ENCODE data around the gene MED13L. TPM values are rescaled to one million over a fixed set of nuclear protein-coding genes. Genes with fewer than 3 reads are reported as not detected.

The MED13L gene
- total RNA-seq, 1 experiment from 2014 or later: 80.5 TPM

DNA sequence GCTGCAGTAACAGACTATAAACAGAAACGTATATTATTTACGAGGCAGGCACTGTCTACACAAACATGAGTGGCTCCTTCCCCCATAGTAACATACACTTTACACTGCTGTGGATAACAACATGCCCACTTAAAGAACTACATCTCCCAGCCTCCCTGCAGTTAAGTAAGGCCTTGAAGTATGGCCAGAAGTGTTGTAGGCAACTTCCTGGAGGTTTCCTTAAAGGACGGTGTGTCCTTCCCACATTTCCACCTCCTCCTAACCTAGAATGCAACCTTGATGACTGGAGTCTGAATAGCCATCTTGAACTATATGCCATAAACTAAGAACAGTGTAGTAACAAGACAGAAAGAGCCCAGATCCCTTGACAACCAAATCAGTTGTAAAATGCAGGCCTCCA lies 20.3 kb downstream of the MED13L start (continued):
- TF ChIP-seq, protein P1, sequence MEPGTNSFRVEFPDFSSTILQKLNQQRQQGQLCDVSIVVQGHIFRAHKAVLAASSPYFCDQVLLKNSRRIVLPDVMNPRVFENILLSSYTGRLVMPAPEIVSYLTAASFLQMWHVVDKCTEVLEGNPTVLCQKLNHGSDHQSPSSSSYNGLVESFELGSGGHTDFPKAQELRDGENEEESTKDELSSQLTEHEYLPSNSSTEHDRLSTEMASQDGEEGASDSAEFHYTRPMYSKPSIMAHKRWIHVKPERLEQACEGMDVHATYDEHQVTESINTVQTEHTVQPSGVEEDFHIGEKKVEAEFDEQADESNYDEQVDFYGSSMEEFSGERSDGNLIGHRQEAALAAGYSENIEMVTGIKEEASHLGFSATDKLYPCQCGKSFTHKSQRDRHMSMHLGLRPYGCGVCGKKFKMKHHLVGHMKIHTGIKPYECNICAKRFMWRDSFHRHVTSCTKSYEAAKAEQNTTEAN (CRISPR knock-in tag; IDR thresholded peaks at IDR 0.05): no peak
- TF ChIP-seq HMGA2 (CRISPR knock-in tag; IDR thresholded peaks at IDR 0.05) (no peak), USF1 (CRISPR knock-in tag; IDR thresholded peaks at IDR 0.05) (no peak), SOX15 (CRISPR knock-in tag; IDR thresholded peaks at IDR 0.05) (no peak), ZNF532 (CRISPR knock-in tag; IDR thresholded peaks at IDR 0.05; ENCODE audit: borderline replicate concordance) (no peak)

- Mint-ChIP-seq H3K4me3 (no peak overlapping the region), H3K36me3 (peaks cover 27% of the 10 kb centered on the region), H3K27ac (no peak overlapping the region), H3K9me3 (peaks cover 28% of the 10 kb centered on the region), H3K27me3 (ENCODE audit: low read depth) (no peaks in the 10 kb centered on the region), H3K4me1 (peaks cover 56% of the 10 kb centered on the region)
- no peak for DNase-seq (ENCODE audit: low spot score)
- no peak for ATAC-seq
- TF ChIP-seq, protein P1 (CRISPR knock-in tag; IDR thresholded peaks at IDR 0.05): no peak
- TF ChIP-seq HMGA2 (CRISPR knock-in tag; IDR thresholded peaks at IDR 0.05) (no peak), ZNF416 (CRISPR knock-in tag; IDR thresholded peaks at IDR 0.05) (no peak), ZNF317 (CRISPR knock-in tag; IDR thresholded peaks at IDR 0.05; ENCODE audit: borderline replicate concordance, low read depth) (peak; percentile 67; the same call in 1 of the 2 replicates)
- TF ChIP-seq, protein P2, sequence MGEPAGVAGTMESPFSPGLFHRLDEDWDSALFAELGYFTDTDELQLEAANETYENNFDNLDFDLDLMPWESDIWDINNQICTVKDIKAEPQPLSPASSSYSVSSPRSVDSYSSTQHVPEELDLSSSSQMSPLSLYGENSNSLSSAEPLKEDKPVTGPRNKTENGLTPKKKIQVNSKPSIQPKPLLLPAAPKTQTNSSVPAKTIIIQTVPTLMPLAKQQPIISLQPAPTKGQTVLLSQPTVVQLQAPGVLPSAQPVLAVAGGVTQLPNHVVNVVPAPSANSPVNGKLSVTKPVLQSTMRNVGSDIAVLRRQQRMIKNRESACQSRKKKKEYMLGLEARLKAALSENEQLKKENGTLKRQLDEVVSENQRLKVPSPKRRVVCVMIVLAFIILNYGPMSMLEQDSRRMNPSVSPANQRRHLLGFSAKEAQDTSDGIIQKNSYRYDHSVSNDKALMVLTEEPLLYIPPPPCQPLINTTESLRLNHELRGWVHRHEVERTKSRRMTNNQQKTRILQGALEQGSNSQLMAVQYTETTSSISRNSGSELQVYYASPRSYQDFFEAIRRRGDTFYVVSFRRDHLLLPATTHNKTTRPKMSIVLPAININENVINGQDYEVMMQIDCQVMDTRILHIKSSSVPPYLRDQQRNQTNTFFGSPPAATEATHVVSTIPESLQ (CRISPR knock-in tag; IDR thresholded peaks at IDR 0.05): no peak
- POLR2A ChIA-PET: no interaction called here
- CTCF ChIA-PET: interaction anchor here (0.6 kb wide), 1 partner anchor 14 kb away, joined by 7 read pairs; no protein-coding TSS in a partner anchor
These were observed 27.6 kb downstream of the MED13L start for GRCh38 chr12:116249938-116250337.

DNA sequence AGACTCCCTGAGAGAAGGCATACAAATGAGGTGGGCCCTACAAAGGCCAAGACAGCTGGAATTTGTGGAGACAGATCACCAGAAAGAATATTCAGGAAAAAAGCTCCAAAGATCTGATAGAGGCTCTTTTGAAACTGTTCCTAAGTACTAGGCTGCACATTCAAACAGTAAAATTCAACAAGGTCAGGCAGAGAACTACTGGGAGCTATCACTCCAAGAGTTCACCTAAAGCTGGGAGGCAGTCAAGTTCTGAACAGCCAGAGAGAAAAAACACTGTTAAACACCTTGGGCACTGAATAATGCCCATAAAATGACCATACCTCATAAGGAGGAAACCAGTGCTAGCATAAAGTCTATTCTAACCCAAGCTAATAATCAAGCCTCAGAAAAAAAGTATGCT lies 28.6 kb downstream of the MED13L start:
- ChIA-PET POLR2A (interaction anchor here (0.6 kb wide), 1 partner anchor 203 kb away, joined by 3 read pairs; no protein-coding TSS in a partner anchor), CTCF (interaction anchor here (0.6 to 1.6 kb wide), 4 partner anchors 13 to 373 kb away, joined by 3 to 7 read pairs (median 3); no protein-coding TSS in a partner anchor)
- H3K4me1 Mint-ChIP-seq: peaks cover 62% of the 10 kb centered on the region
- H3K27me3 Mint-ChIP-seq (ENCODE audit: low read depth): no peaks in the 10 kb centered on the region
- peaks cover 28% of the 10 kb centered on the region for H3K9me3 Mint-ChIP-seq
- peaks cover 27% of the 10 kb centered on the region for H3K36me3 Mint-ChIP-seq
- TF ChIP-seq GTF2I (CRISPR knock-in tag; conservative IDR thresholded peaks at IDR 0.05) (no peak), ZNF232 (CRISPR knock-in tag; IDR thresholded peaks at IDR 0.05) (no peak), CREB1 (CRISPR knock-in tag; IDR thresholded peaks at IDR 0.05) (no peak), ETV6 (CRISPR knock-in tag; IDR thresholded peaks at IDR 0.05) (no peak)
- DNase-seq (ENCODE audit: low spot score): no peak
- no peak overlapping the region for H3K4me3 Mint-ChIP-seq
- H3K27ac Mint-ChIP-seq: 0 out of 2 replicates have a peak overlapping the region, but pooled peaks have one; percentile 42
- ATAC-seq: no peak

Data from WTC11 (cell line).